ENCODE data around the gene PEPD.

DNA sequence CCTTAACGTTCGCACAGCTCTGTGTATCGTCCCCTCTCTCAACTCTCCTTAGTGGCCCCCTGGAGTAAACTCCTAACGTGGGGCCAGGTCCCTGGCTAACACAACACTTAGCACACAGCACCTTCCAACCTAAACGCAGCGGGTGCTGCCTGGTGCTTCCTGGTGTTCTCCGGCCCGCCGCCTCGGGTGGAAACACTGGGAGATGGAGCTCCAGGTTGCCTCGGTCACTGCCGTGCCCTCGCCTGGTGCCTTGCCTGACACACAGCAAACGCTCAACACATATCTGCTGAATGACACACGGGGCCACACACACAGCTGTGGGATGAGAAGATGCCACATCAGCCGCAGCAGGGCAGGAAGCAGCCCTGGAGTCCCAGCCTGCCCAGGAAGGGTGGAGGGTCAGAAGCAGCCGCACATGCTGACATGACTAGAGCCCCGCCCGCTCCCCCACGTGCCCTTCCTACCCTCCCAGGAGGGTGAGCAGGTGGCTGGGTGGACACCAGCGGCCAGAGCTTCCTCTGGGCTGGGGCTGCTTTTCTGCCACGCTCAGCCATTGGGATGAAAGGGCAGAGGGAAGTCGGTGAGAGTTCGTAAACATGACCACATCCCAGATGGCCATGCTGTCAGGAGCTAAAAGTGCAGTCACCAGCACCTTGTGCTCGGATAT lies 6.6 kb downstream of the PEPD start:
- TF ChIP-seq GATA2 (IDR thresholded peaks at IDR 0.05; ENCODE audit: low read depth, low read length) = no peak
- no peak for TF ChIP-seq GATA3 (IDR thresholded peaks at IDR 0.05; ENCODE audit: low read depth, low read length)

Measured in SH-SY5Y (cell line).